Upper lobe of right lung (tissue), 1 donor: ENCODE measurements around the gene ZMYM1. TPM values are rescaled to one million over a fixed set of nuclear protein-coding genes. Genes with fewer than 3 reads are reported as not detected.
"Not testable (repeated sequence)": the region's sequence is repeated elsewhere in the genome, so short reads cannot be mapped to it uniquely, and the experiment has no call there.

ENCODE experiments used
- ATAC-seq: fragments of 200-7000 bp; cut with Tn5 transposase; one replicate; pipeline ENCODE4 v1.9.1; 2020; ENCODE audit warnings: mild to moderate bottlenecking, moderate library complexity
- DNase-seq: peaks from one replicate; pipeline ENCODE4 v3.0.0-alpha.2; 2020
- H3K27ac ChIP-seq: fragments of 200-600 bp; one replicate; pipeline ENCODE4 v1.8.0; 2022
- H3K27me3 ChIP-seq: fragments of 200-600 bp; one replicate; pipeline ENCODE4 v1.8.0; 2022; ENCODE audit warnings: mild to moderate bottlenecking
- H3K36me3 ChIP-seq: fragments of 200-600 bp; one replicate; pipeline ENCODE4 v1.8.0; 2022
- H3K4me1 ChIP-seq: fragments of 200-600 bp; one replicate; pipeline ENCODE4 v1.8.0; 2022
- H3K4me3 ChIP-seq: fragments of 200-600 bp; one replicate; pipeline ENCODE4 v1.8.0; 2022; ENCODE audit warnings: mild to moderate bottlenecking
- H3K9me3 ChIP-seq: fragments of 200-600 bp; one replicate; pipeline ENCODE4 v1.8.0; 2022
- intact Hi-C: fragments of 100-400 bp; cut with DNase I; formaldehyde crosslinking; loops from one replicate; pipeline ENCODE4 v1.11.0; 2022
- total RNA-seq: library from RNA; stranded (reverse); fragmentation: NEBNext Ultra II Directional; extraction: Animal tissue kit (Norgen Biotek cat#: 25700); gene quantifications from one replicate; pipeline ENCODE4 v1.2.1, GENCODE V29; 2021
- TF ChIP-seq, protein P1 (sequence below): fragments of 200-600 bp; IDR thresholded peaks from one replicate; pipeline ENCODE4 v1.8.0; 2022; ENCODE audit warnings: antibody characterized with exemption
- donor health status: DM: no; HTN: yes; CAD: no; lungs with severe emphysema.

Gene ZMYM1
- total RNA-seq, 1 donor from 2014 or later, result 20.1 TPM

- ATAC-seq (no peak), DNase-seq (no peak)
- no peaks in the 10 kb centered on the region for H3K36me3 ChIP-seq
- no peaks in the 10 kb centered on the region for H3K27me3 ChIP-seq
- H3K4me3 ChIP-seq, result no peak overlapping the region
- H3K27ac ChIP-seq, result no peak overlapping the region
- intact Hi-C loops, result no loop called here
- TF ChIP-seq, protein P1, sequence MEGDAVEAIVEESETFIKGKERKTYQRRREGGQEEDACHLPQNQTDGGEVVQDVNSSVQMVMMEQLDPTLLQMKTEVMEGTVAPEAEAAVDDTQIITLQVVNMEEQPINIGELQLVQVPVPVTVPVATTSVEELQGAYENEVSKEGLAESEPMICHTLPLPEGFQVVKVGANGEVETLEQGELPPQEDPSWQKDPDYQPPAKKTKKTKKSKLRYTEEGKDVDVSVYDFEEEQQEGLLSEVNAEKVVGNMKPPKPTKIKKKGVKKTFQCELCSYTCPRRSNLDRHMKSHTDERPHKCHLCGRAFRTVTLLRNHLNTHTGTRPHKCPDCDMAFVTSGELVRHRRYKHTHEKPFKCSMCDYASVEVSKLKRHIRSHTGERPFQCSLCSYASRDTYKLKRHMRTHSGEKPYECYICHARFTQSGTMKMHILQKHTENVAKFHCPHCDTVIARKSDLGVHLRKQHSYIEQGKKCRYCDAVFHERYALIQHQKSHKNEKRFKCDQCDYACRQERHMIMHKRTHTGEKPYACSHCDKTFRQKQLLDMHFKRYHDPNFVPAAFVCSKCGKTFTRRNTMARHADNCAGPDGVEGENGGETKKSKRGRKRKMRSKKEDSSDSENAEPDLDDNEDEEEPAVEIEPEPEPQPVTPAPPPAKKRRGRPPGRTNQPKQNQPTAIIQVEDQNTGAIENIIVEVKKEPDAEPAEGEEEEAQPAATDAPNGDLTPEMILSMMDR, result no peak
- H3K4me1 ChIP-seq, result no peaks in the 10 kb centered on the region
- no peaks in the 10 kb centered on the region for H3K9me3 ChIP-seq
Measured at GRCh38 chr1:35046730-35047129, 32.5 kb upstream of the ZMYM1 start.

DNA sequence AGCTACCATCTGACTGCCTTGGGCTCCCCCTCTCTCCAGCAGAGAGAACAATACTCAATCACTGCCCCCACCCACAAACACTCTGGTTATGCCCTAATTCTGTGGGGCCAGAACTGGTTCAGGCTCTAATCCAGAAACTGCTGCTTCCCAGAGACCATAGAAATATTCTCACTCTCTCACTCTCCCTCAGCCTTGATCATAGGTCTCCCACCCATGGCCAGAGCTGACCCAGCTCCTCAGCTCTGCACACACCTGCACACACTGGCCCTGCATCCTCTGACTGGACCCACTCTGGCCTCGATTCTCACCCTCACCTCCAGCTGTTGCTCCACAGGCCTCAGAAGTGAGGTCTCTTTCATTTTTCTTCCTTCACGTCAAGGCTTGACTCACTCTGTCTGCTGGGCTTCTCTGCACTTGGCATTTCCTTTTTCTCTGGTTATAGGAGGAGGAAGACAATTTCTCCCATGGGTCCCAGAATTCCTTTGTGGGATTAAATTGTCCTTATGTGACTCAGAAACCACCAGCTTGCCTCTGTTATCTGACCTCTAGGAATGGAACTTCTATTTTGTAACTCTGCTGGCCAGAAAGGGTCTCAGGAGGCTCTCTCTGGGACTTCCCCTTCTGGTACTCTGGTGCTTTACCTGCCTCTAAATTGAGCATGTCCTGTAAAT is 31.9 kb upstream of the ZMYM1 start:
- ATAC-seq, result no peak

GRCh38 chr1:35049116-35049515 is 30.1 kb upstream of the ZMYM1 start:
- no peak overlapping the region for H3K4me3 ChIP-seq
- no peak for DNase-seq
- H3K36me3 ChIP-seq, result no peaks in the 10 kb centered on the region
- TF ChIP-seq, protein P1, result no peak
- H3K27ac ChIP-seq, result no peak overlapping the region
- intact Hi-C loops, result no loop called here
- ATAC-seq, result no peak
- no peaks in the 10 kb centered on the region for H3K4me1 ChIP-seq
- H3K27me3 ChIP-seq, result no peaks in the 10 kb centered on the region
- H3K9me3 ChIP-seq, result no peaks in the 10 kb centered on the region

More for the DNA sequence above, 31.9 kb upstream of the ZMYM1 start:
- H3K4me1 ChIP-seq, result no peaks in the 10 kb centered on the region
- TF ChIP-seq, protein P1, result no peak
- no peaks in the 10 kb centered on the region for H3K36me3 ChIP-seq
- no peak overlapping the region for H3K4me3 ChIP-seq
- DNase-seq, result no peak
- intact Hi-C loops, result no loop called here
- no peak overlapping the region for H3K27ac ChIP-seq
- no peaks in the 10 kb centered on the region for H3K27me3 ChIP-seq
- H3K9me3 ChIP-seq, result no peaks in the 10 kb centered on the region

DNA sequence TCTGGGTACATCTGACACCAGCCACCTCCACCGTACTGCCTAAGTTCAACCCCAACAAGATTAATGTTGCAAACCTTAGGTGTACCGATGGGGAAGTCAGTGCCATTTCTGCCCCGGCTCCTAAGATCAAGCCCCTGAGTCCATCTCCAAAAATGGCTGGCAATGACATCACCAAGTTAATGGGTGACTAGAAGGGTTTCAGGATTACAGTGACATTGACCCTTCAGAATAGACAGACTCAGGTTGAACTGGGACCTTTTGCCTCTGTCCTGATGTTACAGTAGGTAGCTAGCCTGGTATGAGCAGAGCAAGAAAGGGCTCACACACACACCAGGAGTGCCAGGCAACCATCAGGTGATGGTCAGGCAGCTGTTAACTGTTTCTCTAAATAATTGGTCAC is 25.8 kb upstream of the ZMYM1 start:
- Histone ChIP-seq H3K4me1 (no peaks in the 10 kb centered on the region), H3K9me3 (no peaks in the 10 kb centered on the region), H3K27ac (no peak overlapping the region), H3K36me3 (no peaks in the 10 kb centered on the region), H3K4me3 (no peak overlapping the region), H3K27me3 (no peaks in the 10 kb centered on the region)
- intact Hi-C loops, result no loop called here
- TF ChIP-seq, protein P1, result no peak
- DNase-seq (no peak), ATAC-seq (no peak)

- H3K27me3 ChIP-seq, H3K4me1 ChIP-seq, DNase-seq, ATAC-seq, H3K36me3 ChIP-seq, H3K27ac ChIP-seq, H3K9me3 ChIP-seq, H3K4me3 ChIP-seq, intact Hi-C loops: not testable (repeated sequence)
Measured at GRCh38 chr1:35054282-35054681, 24.9 kb upstream of the ZMYM1 start.

DNA sequence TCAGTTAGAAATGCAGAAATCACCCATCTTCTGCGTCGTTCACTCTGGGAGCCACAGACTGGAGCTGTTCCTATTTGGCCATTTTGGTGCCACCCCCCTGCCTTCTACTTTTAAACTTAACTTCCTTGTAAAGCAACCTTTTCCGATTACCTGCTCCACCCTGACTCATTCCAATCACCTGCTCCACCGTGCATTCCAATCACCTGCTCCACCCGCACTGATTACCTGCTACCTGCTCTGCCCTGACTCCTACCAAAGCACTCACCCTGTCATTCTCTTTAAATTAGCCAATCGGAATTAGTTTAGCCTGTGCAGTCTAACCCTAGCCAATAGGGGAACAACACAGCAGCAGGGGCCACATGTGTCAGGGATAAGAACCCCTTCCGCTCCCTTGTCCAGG is 20.9 kb upstream of the ZMYM1 start:
- intact Hi-C loops, DNase-seq, H3K9me3 ChIP-seq, ATAC-seq, H3K4me3 ChIP-seq, H3K27ac ChIP-seq, H3K4me1 ChIP-seq, H3K36me3 ChIP-seq, H3K27me3 ChIP-seq: not testable (repeated sequence)

- no peaks in the 10 kb centered on the region for H3K9me3 ChIP-seq
- intact Hi-C loops, result no loop called here
Measured at GRCh38 chr1:35058988-35059387, 20.2 kb upstream of the ZMYM1 start.

More at GRCh38 chr1:35058988-35059387, 20.2 kb upstream of the ZMYM1 start:
- no peak overlapping the region for H3K4me3 ChIP-seq
- ATAC-seq (no peak), DNase-seq (no peak)
- H3K36me3 ChIP-seq, result no peaks in the 10 kb centered on the region
- H3K27ac ChIP-seq, result no peak overlapping the region
- no peaks in the 10 kb centered on the region for H3K27me3 ChIP-seq
- TF ChIP-seq, protein P1, result no peak
- H3K4me1 ChIP-seq, result no peaks in the 10 kb centered on the region
